ENCODE measurements around the gene PLCG2.

The PLCG2 gene

GRCh38 chr16:81838794-81839193 is 59.7 kb downstream of the PLCG2 start:
- Mint-ChIP-seq H3K4me3 (no peak overlapping the region), H3K9me3 (no peaks in the 10 kb centered on the region), H3K27ac (no peak overlapping the region), H3K36me3 (ENCODE audit: low read depth) (peaks cover 14% of the 10 kb centered on the region), H3K4me1 (ENCODE audit: low read depth) (peaks cover 78% of the 10 kb centered on the region), H3K27me3 (no peaks in the 10 kb centered on the region)
- intact Hi-C loops (cut with micrococcal nuclease) = loop anchor here (5.0 to 10.0 kb wide), 2 partner anchors 41 to 94 kb away; no protein-coding TSS in a partner anchor

DNA sequence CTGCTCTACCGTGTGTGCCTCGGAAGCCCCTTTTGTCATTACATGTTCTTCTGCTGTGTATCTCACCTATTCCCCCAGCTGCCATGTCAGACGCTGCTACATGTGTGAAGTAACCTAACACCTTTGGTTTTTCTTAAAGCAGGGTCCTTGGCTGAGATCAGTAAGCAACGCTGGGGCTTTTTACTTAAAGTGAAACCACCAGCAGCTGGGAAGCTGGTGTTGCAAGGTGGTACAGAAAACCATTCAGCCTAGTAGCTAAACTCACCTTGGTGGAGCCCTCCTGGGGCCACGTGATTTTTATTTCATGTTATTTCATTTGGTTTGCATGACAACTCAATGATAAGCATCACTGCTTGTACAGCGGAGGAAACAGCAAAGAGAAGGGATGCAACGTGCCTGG is 62.6 kb downstream of the PLCG2 start:
- peaks cover 63% of the 10 kb centered on the region for H3K4me1 Mint-ChIP-seq (ENCODE audit: low read depth)
- intact Hi-C loops (cut with micrococcal nuclease) = no loop called here
- no peaks in the 10 kb centered on the region for H3K27me3 Mint-ChIP-seq
- no peaks in the 10 kb centered on the region for H3K9me3 Mint-ChIP-seq
- peaks cover 22% of the 10 kb centered on the region for H3K36me3 Mint-ChIP-seq (ENCODE audit: low read depth)
- H3K4me3 Mint-ChIP-seq = no peak overlapping the region
- no peak overlapping the region for H3K27ac Mint-ChIP-seq

DNA sequence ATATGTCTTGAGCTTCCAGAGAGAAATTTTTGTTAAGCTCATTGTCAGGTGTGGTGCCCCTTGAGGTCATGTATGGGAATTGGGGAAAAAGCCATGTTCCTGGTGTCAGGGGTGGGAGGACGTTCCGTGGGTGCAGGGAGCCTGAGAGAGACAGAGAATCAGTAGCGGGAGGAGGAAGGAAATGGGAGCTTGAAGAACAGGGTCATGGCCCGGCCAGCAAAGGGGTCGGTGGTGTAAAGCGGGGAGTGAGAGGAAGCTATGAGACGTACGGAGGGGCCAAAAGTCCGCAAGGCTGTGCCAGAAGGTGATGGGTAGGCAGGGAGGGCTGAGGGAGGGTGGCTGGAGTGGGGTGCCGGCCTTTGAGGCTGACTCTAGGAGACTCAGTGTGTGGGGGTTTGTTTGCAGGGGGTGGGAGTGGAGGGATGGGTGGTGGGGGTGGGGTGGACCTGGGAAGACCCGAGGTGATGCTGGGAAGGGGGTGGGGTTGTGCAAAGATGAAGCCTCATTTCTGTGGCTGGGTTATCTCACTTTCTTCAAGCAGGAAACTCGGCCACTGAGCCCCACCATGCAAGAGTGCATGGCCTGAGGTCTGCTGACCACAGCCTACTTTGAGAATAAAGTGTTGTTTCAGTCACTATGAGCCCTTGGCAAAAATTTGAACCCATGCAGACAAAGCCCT is 63.6 kb downstream of the PLCG2 start:
- Mint-ChIP-seq H3K36me3 (ENCODE audit: low read depth) (peaks cover 22% of the 10 kb centered on the region), H3K4me3 (no peak overlapping the region), H3K27me3 (no peaks in the 10 kb centered on the region), H3K4me1 (ENCODE audit: low read depth) (peaks cover 54% of the 10 kb centered on the region), H3K9me3 (no peaks in the 10 kb centered on the region), H3K27ac (no peak overlapping the region)
- intact Hi-C loops (cut with micrococcal nuclease) = no loop called here

GRCh38 chr16:81843243-81843582 is 64.1 kb downstream of the PLCG2 start:
- H3K4me3 Mint-ChIP-seq = no peak overlapping the region
- H3K9me3 Mint-ChIP-seq = no peaks in the 10 kb centered on the region
- H3K27me3 Mint-ChIP-seq = no peaks in the 10 kb centered on the region
- peaks cover 22% of the 10 kb centered on the region for H3K36me3 Mint-ChIP-seq (ENCODE audit: low read depth)
- H3K4me1 Mint-ChIP-seq (ENCODE audit: low read depth) = peaks cover 54% of the 10 kb centered on the region
- no peak overlapping the region for H3K27ac Mint-ChIP-seq
- intact Hi-C loops (cut with micrococcal nuclease) = no loop called here

GRCh38 chr16:81843683-81844082 is 64.6 kb downstream of the PLCG2 start:
- no peak overlapping the region for H3K27ac Mint-ChIP-seq
- peaks cover 56% of the 10 kb centered on the region for H3K4me1 Mint-ChIP-seq (ENCODE audit: low read depth)

DNA sequence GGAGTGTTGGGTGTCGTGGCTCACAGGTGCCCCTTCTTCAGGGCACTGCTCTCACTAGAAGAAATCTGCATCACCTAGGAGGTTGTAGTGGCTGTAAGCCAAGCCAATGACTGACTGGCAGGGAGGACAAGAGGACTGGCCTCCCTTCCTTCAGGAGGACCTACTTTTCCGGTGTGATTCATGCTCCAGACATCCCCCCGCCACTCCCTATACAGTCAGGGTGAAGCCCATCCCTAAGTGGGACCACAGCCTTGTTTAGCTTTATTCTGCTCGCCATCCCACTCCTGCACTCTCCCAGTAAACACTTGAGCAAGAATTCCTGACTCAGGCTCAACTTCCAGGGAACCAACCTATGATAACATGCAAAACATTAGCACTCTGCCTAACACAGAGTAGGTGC is 67.0 kb downstream of the PLCG2 start:
- no peaks in the 10 kb centered on the region for H3K27me3 Mint-ChIP-seq
- intact Hi-C loops (cut with micrococcal nuclease) = no loop called here
- peaks cover 30% of the 10 kb centered on the region for H3K36me3 Mint-ChIP-seq (ENCODE audit: low read depth)
- no peaks in the 10 kb centered on the region for H3K9me3 Mint-ChIP-seq
- no peak overlapping the region for H3K27ac Mint-ChIP-seq
- no peak overlapping the region for H3K4me3 Mint-ChIP-seq
- peaks cover 58% of the 10 kb centered on the region for H3K4me1 Mint-ChIP-seq (ENCODE audit: low read depth)

More at GRCh38 chr16:81843683-81844082, 64.6 kb downstream of the PLCG2 start:
- no peaks in the 10 kb centered on the region for H3K27me3 Mint-ChIP-seq
- no peaks in the 10 kb centered on the region for H3K9me3 Mint-ChIP-seq
- no peak overlapping the region for H3K4me3 Mint-ChIP-seq
- intact Hi-C loops (cut with micrococcal nuclease) = no loop called here
- peaks cover 23% of the 10 kb centered on the region for H3K36me3 Mint-ChIP-seq (ENCODE audit: low read depth)

GRCh38 chr16:81848306-81848853 is 69.3 kb downstream of the PLCG2 start:
- no peak overlapping the region for H3K4me3 Mint-ChIP-seq
- no peaks in the 10 kb centered on the region for H3K27me3 Mint-ChIP-seq
- intact Hi-C loops (cut with micrococcal nuclease) = no loop called here
- H3K4me1 Mint-ChIP-seq (ENCODE audit: low read depth) = peaks cover 50% of the 10 kb centered on the region
- peaks cover 44% of the 10 kb centered on the region for H3K36me3 Mint-ChIP-seq (ENCODE audit: low read depth)
- peak overlapping the region; percentile 42 for H3K27ac Mint-ChIP-seq
- no peaks in the 10 kb centered on the region for H3K9me3 Mint-ChIP-seq

GRCh38 chr16:81850197-81850944 is 71.3 kb downstream of the PLCG2 start:
- intact Hi-C loops (cut with micrococcal nuclease) = no loop called here
- H3K9me3 Mint-ChIP-seq = no peaks in the 10 kb centered on the region
- H3K36me3 Mint-ChIP-seq (ENCODE audit: low read depth) = peaks cover 46% of the 10 kb centered on the region
- H3K27ac Mint-ChIP-seq = no peak overlapping the region
- no peaks in the 10 kb centered on the region for H3K27me3 Mint-ChIP-seq
- H3K4me1 Mint-ChIP-seq (ENCODE audit: low read depth) = peaks cover 36% of the 10 kb centered on the region
- no peak overlapping the region for H3K4me3 Mint-ChIP-seq

DNA sequence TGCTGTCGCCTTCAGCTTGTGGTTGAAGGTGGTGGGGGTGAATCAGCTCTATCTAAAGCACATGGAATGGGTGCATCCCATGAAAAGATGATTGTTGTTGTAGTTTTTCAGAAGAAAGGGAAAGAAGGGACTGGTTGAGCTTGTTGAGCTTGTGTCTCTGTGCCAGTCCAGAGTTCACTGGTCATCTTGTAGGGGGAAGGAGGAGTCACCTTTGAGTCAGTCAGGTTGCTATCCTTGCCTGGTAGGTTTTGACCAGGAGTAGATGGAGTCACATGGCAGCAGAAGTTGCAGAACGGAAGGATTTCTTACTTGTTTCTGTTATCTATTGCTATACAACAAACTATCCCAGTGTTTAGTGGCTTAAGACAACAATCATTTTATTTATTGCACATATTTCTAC is 73.3 kb downstream of the PLCG2 start:
- no peak overlapping the region for H3K27ac Mint-ChIP-seq
- no peaks in the 10 kb centered on the region for H3K9me3 Mint-ChIP-seq
- H3K4me1 Mint-ChIP-seq (ENCODE audit: low read depth) = peaks cover 45% of the 10 kb centered on the region
- H3K27me3 Mint-ChIP-seq = no peaks in the 10 kb centered on the region
- no peak overlapping the region for H3K4me3 Mint-ChIP-seq
- intact Hi-C loops (cut with micrococcal nuclease) = no loop called here
- peaks cover 56% of the 10 kb centered on the region for H3K36me3 Mint-ChIP-seq (ENCODE audit: low read depth)

GRCh38 chr16:81855552-81856153 is 76.6 kb downstream of the PLCG2 start:
- Mint-ChIP-seq H3K9me3 (no peaks in the 10 kb centered on the region), H3K27me3 (no peaks in the 10 kb centered on the region), H3K27ac (no peak overlapping the region), H3K4me1 (ENCODE audit: low read depth) (peaks cover 41% of the 10 kb centered on the region), H3K4me3 (no peak overlapping the region), H3K36me3 (ENCODE audit: low read depth) (peaks cover 80% of the 10 kb centered on the region)
- intact Hi-C loops (cut with micrococcal nuclease) = no loop called here

DNA sequence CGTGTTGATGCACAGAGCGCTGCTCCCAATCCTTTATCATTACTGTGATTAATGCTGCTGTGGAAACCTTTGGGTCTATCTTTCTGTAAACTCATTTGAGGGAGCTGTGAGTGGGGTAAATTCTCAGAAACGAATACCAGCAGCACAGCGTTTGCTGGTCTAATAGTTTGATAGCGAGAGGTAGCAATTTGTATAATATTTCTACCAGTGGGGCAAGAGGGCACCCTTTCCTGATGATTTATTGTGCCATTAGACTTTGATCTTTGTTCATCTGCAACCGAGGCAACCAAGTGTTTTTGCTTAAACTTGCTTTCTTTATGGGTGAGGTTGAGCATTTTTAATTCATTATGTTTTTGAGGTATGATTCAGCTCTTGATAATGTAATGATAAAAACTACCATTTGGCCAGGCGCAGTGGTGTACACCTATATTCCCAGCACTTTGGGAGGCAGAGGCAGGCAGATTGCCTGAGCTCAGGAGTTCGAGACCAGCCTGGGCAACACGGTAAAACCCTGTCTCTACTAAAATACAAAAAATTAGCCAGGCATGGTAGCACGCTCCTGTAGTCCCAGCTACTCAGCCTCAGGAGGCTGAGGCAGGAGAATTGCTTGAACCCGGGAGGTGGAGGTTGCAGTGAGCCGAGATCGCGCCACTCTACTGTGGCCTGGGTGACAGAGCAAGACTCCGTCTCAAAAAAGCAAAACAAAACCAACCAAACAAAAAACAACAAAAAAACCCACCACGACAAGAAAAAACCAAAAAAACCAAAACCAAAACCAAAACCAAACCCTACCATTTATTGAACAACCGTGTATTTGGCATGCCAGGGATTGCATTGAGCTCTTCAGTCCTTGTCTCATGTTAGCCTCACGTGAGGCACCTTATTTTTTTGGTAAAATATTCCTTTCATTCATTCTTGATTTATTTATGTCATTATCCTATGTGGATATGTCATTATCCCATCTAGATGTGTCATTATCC is 81.5 kb downstream of the PLCG2 start:
- peaks cover 61% of the 10 kb centered on the region for H3K4me1 Mint-ChIP-seq (ENCODE audit: low read depth)

DNA sequence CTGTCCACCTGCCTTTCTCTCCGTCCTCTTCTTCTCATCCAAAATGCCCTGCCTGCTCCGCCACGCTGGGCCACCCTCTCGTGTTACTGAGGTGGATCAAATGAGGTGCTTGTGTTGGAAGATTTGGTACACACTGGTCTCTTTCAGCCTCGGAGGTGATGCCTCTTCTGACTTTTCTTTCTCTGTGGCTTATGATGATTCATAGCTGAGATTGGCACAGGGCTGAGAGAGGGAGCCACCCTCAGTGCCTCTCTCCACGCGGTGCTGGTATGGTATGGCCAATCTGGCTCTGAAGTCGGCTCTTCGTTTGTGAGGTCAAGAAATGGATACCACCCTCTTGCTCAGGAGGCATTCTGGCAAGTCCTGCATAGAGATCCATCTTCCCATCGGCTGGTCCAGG is 82.4 kb downstream of the PLCG2 start:
- intact Hi-C loops (cut with micrococcal nuclease) = no loop called here
- H3K4me1 Mint-ChIP-seq (ENCODE audit: low read depth) = peaks cover 63% of the 10 kb centered on the region
- no peak overlapping the region for H3K27ac Mint-ChIP-seq
- no peaks in the 10 kb centered on the region for H3K27me3 Mint-ChIP-seq
- peaks cover 91% of the 10 kb centered on the region for H3K36me3 Mint-ChIP-seq (ENCODE audit: low read depth)
- no peak overlapping the region for H3K4me3 Mint-ChIP-seq
- no peaks in the 10 kb centered on the region for H3K9me3 Mint-ChIP-seq

More for the DNA sequence above, 81.5 kb downstream of the PLCG2 start:
- Mint-ChIP-seq H3K27me3 (no peaks in the 10 kb centered on the region), H3K36me3 (ENCODE audit: low read depth) (peaks cover 97% of the 10 kb centered on the region), H3K27ac (no peak overlapping the region), H3K4me3 (no peak overlapping the region), H3K9me3 (no peaks in the 10 kb centered on the region)
- intact Hi-C loops (cut with micrococcal nuclease) = no loop called here

DNA sequence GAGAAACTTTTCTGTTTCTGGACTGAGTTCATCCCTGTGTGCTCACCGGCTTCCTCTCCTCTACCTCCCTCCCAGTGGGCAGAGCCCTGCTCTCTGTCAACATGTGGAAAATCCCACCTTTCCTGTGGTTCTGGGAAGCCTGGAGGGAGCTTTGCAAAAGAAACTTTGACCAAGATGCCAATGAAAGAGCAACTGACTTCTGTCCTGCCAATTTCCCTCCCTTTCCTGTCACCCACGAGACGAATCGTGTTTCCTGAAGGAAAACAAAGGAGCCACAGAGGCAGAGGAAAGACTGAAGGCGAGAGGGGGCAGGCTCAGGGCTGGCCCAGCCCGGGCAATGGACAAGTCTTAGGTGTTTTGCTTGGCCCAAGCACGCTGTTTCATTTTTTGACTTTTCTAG is 82.8 kb downstream of the PLCG2 start:
- Mint-ChIP-seq H3K9me3 (no peaks in the 10 kb centered on the region), H3K4me1 (ENCODE audit: low read depth) (peaks cover 63% of the 10 kb centered on the region), H3K27ac (no peak overlapping the region), H3K27me3 (no peaks in the 10 kb centered on the region), H3K4me3 (no peak overlapping the region), H3K36me3 (ENCODE audit: low read depth) (peaks cover 91% of the 10 kb centered on the region)
- intact Hi-C loops (cut with micrococcal nuclease) = no loop called here
